SK-N-SH treated with all-trans-retinoic acid at 6 μM for 48 hours (cell line): ENCODE results near the gene TPRG1L.

Experiments
- ATAC-seq: fragments of 200-7000 bp; cut with Tn5 transposase; 3 replicates; pipeline ENCODE4 v1.9.1; 2020; ENCODE audit warnings: mild to moderate bottlenecking, moderate library complexity
- ARNTL ChIP-seq: fragments of 450-650 bp; formaldehyde crosslinking; IDR thresholded peaks from 2 replicates; pipeline ENCODE4 v1.5.0; 2020; ENCODE audit warnings: low read depth, mild to moderate bottlenecking, moderate library complexity, borderline replicate concordance
- BACH2 ChIP-seq: fragments of 250-450 bp; sonication (Bioruptor Pico); IDR thresholded peaks from 2 replicates; pipeline ENCODE4 v1.9.0; 2021; ENCODE audit warnings: mild to moderate bottlenecking, borderline replicate concordance
- CREB5 ChIP-seq: fragments of 250-450 bp; sonication (Bioruptor Pico); IDR thresholded peaks from 2 replicates; pipeline ENCODE4 v1.5.1; 2020; ENCODE audit warnings: low read depth, mild to moderate bottlenecking, moderate library complexity
- CSDC2 ChIP-seq: fragments of 250-450 bp; sonication (Bioruptor Pico); IDR thresholded peaks from 2 replicates; pipeline ENCODE4 v1.5.0; 2020; ENCODE audit warnings: mild to moderate bottlenecking, moderate library complexity
- CSRNP3 ChIP-seq: fragments of 250-450 bp; sonication (Bioruptor Pico); IDR thresholded peaks from 2 replicates; pipeline ENCODE4 v1.5.1; 2021; ENCODE audit warnings: mild to moderate bottlenecking, moderate library complexity
- ESRRG ChIP-seq: fragments of 250-450 bp; sonication (Bioruptor Pico); IDR thresholded peaks from 2 replicates; pipeline ENCODE4 v1.6.1; 2021; ENCODE audit warnings: mild to moderate bottlenecking
- GLIS3 ChIP-seq: fragments of 250-450 bp; sonication (Bioruptor Pico); IDR thresholded peaks from 2 replicates; pipeline ENCODE4 v1.5.0; 2020; ENCODE audit warnings: mild to moderate bottlenecking, moderate library complexity
- ISL1 ChIP-seq: fragments of 250-450 bp; sonication (Bioruptor Pico); IDR thresholded peaks from 2 replicates; pipeline ENCODE4 v2.1.2; 2022; ENCODE audit warnings: mild to moderate bottlenecking, moderate library complexity
- OSR1 ChIP-seq: fragments of 250-450 bp; sonication (Bioruptor Pico); IDR thresholded peaks from 2 replicates; pipeline ENCODE4 v1.8.0; 2022; ENCODE audit warnings: moderate library complexity, mild to moderate bottlenecking, inconsistent platforms
- PATZ1 ChIP-seq: fragments of 250-450 bp; sonication (Bioruptor Pico); IDR thresholded peaks from 2 replicates; pipeline ENCODE4 v1.8.0; 2020; ENCODE audit warnings: mild to moderate bottlenecking, moderate library complexity, borderline replicate concordance
- POU6F1 ChIP-seq: fragments of 250-450 bp; sonication (Bioruptor Pico); IDR thresholded peaks from 2 replicates; pipeline ENCODE4 v1.8.0; 2021; ENCODE audit warnings: low read depth, mild to moderate bottlenecking, moderate library complexity, borderline replicate concordance
- PPARA ChIP-seq: fragments of 250-450 bp; sonication (Bioruptor Pico); IDR thresholded peaks from 2 replicates; pipeline ENCODE4 v1.5.0; 2020; ENCODE audit warnings: mild to moderate bottlenecking, borderline replicate concordance
- SNAI2 ChIP-seq: fragments of 250-450 bp; sonication (Bioruptor Pico); IDR thresholded peaks from 2 replicates; pipeline ENCODE4 v1.5.0; 2020; ENCODE audit warnings: mild to moderate bottlenecking, moderate library complexity
- TOX ChIP-seq: fragments of 250-450 bp; sonication (Bioruptor Pico); IDR thresholded peaks from 2 replicates; pipeline ENCODE4 v1.8.0; 2021; ENCODE audit warnings: mild to moderate bottlenecking, moderate library complexity, borderline replicate concordance
- TSHZ2 ChIP-seq: fragments of 250-450 bp; sonication (Bioruptor Pico); IDR thresholded peaks from 2 replicates; pipeline ENCODE4 v1.5.0; 2020; ENCODE audit warnings: mild to moderate bottlenecking, moderate library complexity
- ZC3H10 ChIP-seq: fragments of 250-450 bp; sonication (Bioruptor Pico); IDR thresholded peaks from 2 replicates; pipeline ENCODE4 v1.5.1; 2021; ENCODE audit warnings: mild to moderate bottlenecking, moderate library complexity
- ZFP3 ChIP-seq: fragments of 250-450 bp; sonication (Bioruptor Pico); IDR thresholded peaks from 2 replicates; pipeline ENCODE4 v1.5.0; 2020; ENCODE audit warnings: mild to moderate bottlenecking, moderate library complexity
- ZFP30 ChIP-seq: fragments of 450-650 bp; formaldehyde crosslinking; IDR thresholded peaks from 2 replicates; pipeline ENCODE4 v1.5.0; 2022; ENCODE audit warnings: mild to moderate bottlenecking, moderate library complexity
- ZNF565 ChIP-seq: fragments of 450-650 bp; formaldehyde crosslinking; conservative IDR thresholded peaks from 2 replicates; pipeline ENCODE4 v1.5.0; 2020; ENCODE audit warnings: low read depth, mild to moderate bottlenecking, moderate library complexity
- ZNF70 ChIP-seq: fragments of 450-650 bp; formaldehyde crosslinking; IDR thresholded peaks from 2 replicates; pipeline ENCODE4 v1.5.0; 2020; ENCODE audit warnings: mild to moderate bottlenecking, moderate library complexity

TPRG1L gene

GRCh38 chr1:3658231-3658615, 33.4 kb downstream of the TPRG1L start:
- TF ChIP-seq ZFP30 (CRISPR knock-in tag) (no peak), OSR1 (CRISPR knock-in tag) (no peak), TOX (CRISPR knock-in tag) (no peak), PPARA (CRISPR knock-in tag) (no peak), ZNF565 (no peak), CREB5 (no peak), GLIS3 (CRISPR knock-in tag) (no peak), ESRRG (CRISPR knock-in tag) (no peak), ZNF70 (CRISPR knock-in tag) (no peak), SNAI2 (CRISPR knock-in tag) (no peak), CSDC2 (CRISPR knock-in tag) (no peak), PATZ1 (CRISPR knock-in tag) (no peak)

GRCh38 chr1:3659093-3659492, 34.3 kb downstream of the TPRG1L start:
- no peak for TF ChIP-seq ZC3H10
- TF ChIP-seq PPARA (CRISPR knock-in tag): no peak
- no peak for TF ChIP-seq TOX (CRISPR knock-in tag)
- no peak for TF ChIP-seq POU6F1 (CRISPR knock-in tag)
- TF ChIP-seq BACH2 (CRISPR knock-in tag): no peak
- TF ChIP-seq SNAI2 (CRISPR knock-in tag): no peak
- no peak for TF ChIP-seq PATZ1 (CRISPR knock-in tag)
- TF ChIP-seq GLIS3 (CRISPR knock-in tag): no peak
- TF ChIP-seq CSDC2 (CRISPR knock-in tag): no peak
- TF ChIP-seq CSRNP3: no peak
- no peak for TF ChIP-seq ZFP30 (CRISPR knock-in tag)
- TF ChIP-seq OSR1 (CRISPR knock-in tag): no peak
- no peak for TF ChIP-seq ISL1
- TF ChIP-seq ARNTL (CRISPR knock-in tag): no peak
- TF ChIP-seq ESRRG (CRISPR knock-in tag): no peak
- TF ChIP-seq CREB5: no peak
- no peak for TF ChIP-seq ZNF565
- TF ChIP-seq ZNF70 (CRISPR knock-in tag): no peak
- TF ChIP-seq TSHZ2 (CRISPR knock-in tag): no peak
- no peak for TF ChIP-seq ZFP3 (CRISPR knock-in tag)
- no peak for ATAC-seq

More at GRCh38 chr1:3658231-3658615, 33.4 kb downstream of the TPRG1L start:
- no peak for ATAC-seq
